HEK293 (cell line): ENCODE results near the gene NEK11.

Experiments
- CTCF ChIA-PET: fragments of 350-600 bp; formaldehyde crosslinking; extraction: SDS; loops from one replicate; lab custom pipeline; 2021; ENCODE audit warnings: antibody characterized with exemption; lab: Yijun Ruan, JAX
- POLR2A ChIA-PET: fragments of 300-600 bp; formaldehyde crosslinking; extraction: SDS; loops from one replicate; lab custom pipeline; 2020; ENCODE audit warnings: antibody characterized with exemption, inconsistent platforms; lab: Yijun Ruan, JAX
- H3K27ac ChIP-seq: fragments of 200-500 bp; sonication (Bioruptor generic); 2 replicates; pipeline ENCODE4 v1.5.1; 2014; ENCODE audit warnings: low read depth, low read length, control low read depth, inconsistent platforms; ENCODE audit errors: extremely low read depth
- H3K36me3 ChIP-seq, 2 experiments: fragments of 200-500 bp in 1 of 2; sonication (Bioruptor generic) in 1 of 2; 1 replicate in 1 of 2; 2 replicates in 1 of 2; pipeline ENCODE4 v1.5.1; 2014 to 2017; ENCODE audit warnings: inconsistent platforms in 2 of 2, low read length in 2 of 2; ENCODE audit not compliant: control insufficient read depth in 2 of 2, insufficient read depth in 1 of 2
- H3K4me1 ChIP-seq: fragments of 200-500 bp; sonication (Bioruptor generic); 2 replicates; pipeline ENCODE4 v1.5.1; 2014; ENCODE audit warnings: mild to moderate bottlenecking, low read length, inconsistent platforms; ENCODE audit not compliant: control insufficient read depth, insufficient read depth
- H3K4me3 ChIP-seq: 2 replicates; pipeline ENCODE4 v1.5.1; 2011; ENCODE audit warnings: low read depth, mild to moderate bottlenecking, control low read depth, low read length, moderate library complexity
- H3K9me3 ChIP-seq: fragments of 200-500 bp; sonication (Bioruptor generic); 2 replicates; pipeline ENCODE4 v1.5.1; 2014; ENCODE audit warnings: low read depth, low read length, inconsistent platforms; ENCODE audit not compliant: control insufficient read depth, insufficient read depth
- IKZF3 ChIP-seq: fragments of 450-650 bp; IDR thresholded peaks from 2 replicates; pipeline ENCODE4 v1.5.0; 2018; ENCODE audit warnings: missing biosample characterization, mild to moderate bottlenecking, missing genetic modification characterization, moderate library complexity
- KLF1 ChIP-seq: fragments of 450-650 bp; formaldehyde crosslinking; IDR thresholded peaks from 2 replicates; pipeline ENCODE4 v1.5.1; 2016; ENCODE audit warnings: missing biosample characterization, missing genetic modification characterization
- KLF9 ChIP-seq: fragments of 450-650 bp; formaldehyde crosslinking; IDR thresholded peaks from 2 replicates; pipeline ENCODE4 v1.5.1; 2016; ENCODE audit warnings: missing biosample characterization, missing genetic modification characterization, low read depth
- MEIS1 ChIP-seq: sonication (generic); formaldehyde crosslinking; IDR thresholded peaks from 2 replicates; pipeline ENCODE4 v1.8.1; 2022; ENCODE audit warnings: missing genetic modification reagents, mild to moderate bottlenecking, borderline replicate concordance
- MZF1 ChIP-seq: fragments of 450-650 bp; formaldehyde crosslinking; IDR thresholded peaks from 2 replicates; pipeline ENCODE4 v1.5.1; 2017; ENCODE audit warnings: missing biosample characterization, missing genetic modification characterization, borderline replicate concordance
- SCRT1 ChIP-seq: fragments of 450-650 bp; formaldehyde crosslinking; IDR thresholded peaks from 2 replicates; pipeline ENCODE4 v1.5.1; 2016; ENCODE audit warnings: missing biosample characterization, missing genetic modification characterization, borderline replicate concordance
- SCRT2 ChIP-seq: fragments of 450-650 bp; formaldehyde crosslinking; IDR thresholded peaks from 2 replicates; pipeline ENCODE4 v1.5.1; 2016; ENCODE audit warnings: missing biosample characterization, missing genetic modification characterization
- SP7 ChIP-seq: fragments of 450-650 bp; formaldehyde crosslinking; IDR thresholded peaks from 2 replicates; pipeline ENCODE4 v1.5.1; 2016; ENCODE audit warnings: missing biosample characterization, missing genetic modification characterization
- YY1 ChIP-seq: fragments of 450-650 bp; formaldehyde crosslinking; IDR thresholded peaks from 2 replicates; pipeline ENCODE4 v1.5.1; 2018; ENCODE audit warnings: missing biosample characterization, missing genetic modification characterization
- ZEB2 ChIP-seq: fragments of 450-650 bp; formaldehyde crosslinking; IDR thresholded peaks from 2 replicates; pipeline ENCODE4 v1.5.1; 2016; ENCODE audit warnings: missing biosample characterization, missing genetic modification characterization
- ZFP41 ChIP-seq: fragments of 450-650 bp; formaldehyde crosslinking; IDR thresholded peaks from 2 replicates; pipeline ENCODE4 v1.5.1; 2016; ENCODE audit warnings: missing biosample characterization, missing genetic modification characterization, borderline replicate concordance
- ZNF132 ChIP-seq: fragments of 450-650 bp; formaldehyde crosslinking; IDR thresholded peaks from 2 replicates; pipeline ENCODE4 v1.5.1; 2017; ENCODE audit warnings: missing biosample characterization, missing genetic modification characterization, borderline replicate concordance
- ZNF211 ChIP-seq: fragments of 450-650 bp; formaldehyde crosslinking; IDR thresholded peaks from 2 replicates; pipeline ENCODE4 v1.5.1; 2016; ENCODE audit warnings: low read depth, missing biosample characterization, missing genetic modification characterization
- ZNF311 ChIP-seq: fragments of 450-650 bp; formaldehyde crosslinking; IDR thresholded peaks from 2 replicates; pipeline ENCODE4 v1.5.1; 2017; ENCODE audit warnings: missing biosample characterization, missing genetic modification characterization, borderline replicate concordance
- ZNF433 ChIP-seq: fragments of 450-650 bp; formaldehyde crosslinking; IDR thresholded peaks from 2 replicates; pipeline ENCODE4 v1.5.1; 2016; ENCODE audit warnings: missing biosample characterization, missing genetic modification characterization, low read depth
- ZNF571 ChIP-seq: fragments of 450-650 bp; formaldehyde crosslinking; IDR thresholded peaks from 2 replicates; pipeline ENCODE4 v1.5.0; 2017; ENCODE audit warnings: missing biosample characterization, missing genetic modification characterization
- ZNF626 ChIP-seq: fragments of 450-650 bp; sonication (Bioruptor Pico); formaldehyde crosslinking; IDR thresholded peaks from 2 replicates; pipeline ENCODE4 v1.5.1; 2018; ENCODE audit warnings: missing biosample characterization, missing genetic modification characterization, inconsistent platforms
- ZNF791 ChIP-seq: fragments of 450-650 bp; formaldehyde crosslinking; IDR thresholded peaks from 2 replicates; pipeline ENCODE4 v1.5.1; 2016; ENCODE audit warnings: missing biosample characterization, missing genetic modification characterization
- ZSCAN23 ChIP-seq: fragments of 450-650 bp; formaldehyde crosslinking; IDR thresholded peaks from 2 replicates; pipeline ENCODE4 v1.5.1; 2016; ENCODE audit warnings: missing biosample characterization, missing genetic modification characterization
- TF ChIP-seq, protein P1 (sequence below): fragments of 450-650 bp; formaldehyde crosslinking; IDR thresholded peaks from 2 replicates; pipeline ENCODE4 v1.5.1; 2016; ENCODE audit warnings: missing biosample characterization, missing genetic modification characterization
- TF ChIP-seq, protein P2 (sequence below): fragments of 450-650 bp; IDR thresholded peaks from 2 replicates; pipeline ENCODE4 v1.5.1; 2018; ENCODE audit warnings: missing biosample characterization, missing genetic modification characterization

NEK11 gene

DNA sequence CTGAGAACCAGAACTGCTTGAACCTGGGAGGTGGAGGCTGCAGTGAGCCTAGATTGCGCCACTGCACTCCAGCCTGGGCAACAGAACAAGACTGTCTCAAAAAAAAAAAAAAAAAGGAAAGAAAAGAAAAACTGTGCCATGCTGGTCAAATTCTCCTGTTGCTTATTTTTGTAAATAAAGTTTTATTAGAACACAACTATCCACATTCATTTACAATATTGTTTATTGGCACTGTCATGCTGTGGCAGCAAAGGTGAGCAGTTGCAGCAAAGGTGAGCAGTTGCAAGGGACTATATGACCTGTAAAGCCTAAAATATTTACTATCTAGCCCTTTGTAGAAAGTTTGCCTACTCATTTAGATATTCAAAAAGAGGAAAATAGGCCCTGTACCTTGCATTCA is 18.4 kb upstream of the NEK11 start (continued):
- TF ChIP-seq, protein P1, sequence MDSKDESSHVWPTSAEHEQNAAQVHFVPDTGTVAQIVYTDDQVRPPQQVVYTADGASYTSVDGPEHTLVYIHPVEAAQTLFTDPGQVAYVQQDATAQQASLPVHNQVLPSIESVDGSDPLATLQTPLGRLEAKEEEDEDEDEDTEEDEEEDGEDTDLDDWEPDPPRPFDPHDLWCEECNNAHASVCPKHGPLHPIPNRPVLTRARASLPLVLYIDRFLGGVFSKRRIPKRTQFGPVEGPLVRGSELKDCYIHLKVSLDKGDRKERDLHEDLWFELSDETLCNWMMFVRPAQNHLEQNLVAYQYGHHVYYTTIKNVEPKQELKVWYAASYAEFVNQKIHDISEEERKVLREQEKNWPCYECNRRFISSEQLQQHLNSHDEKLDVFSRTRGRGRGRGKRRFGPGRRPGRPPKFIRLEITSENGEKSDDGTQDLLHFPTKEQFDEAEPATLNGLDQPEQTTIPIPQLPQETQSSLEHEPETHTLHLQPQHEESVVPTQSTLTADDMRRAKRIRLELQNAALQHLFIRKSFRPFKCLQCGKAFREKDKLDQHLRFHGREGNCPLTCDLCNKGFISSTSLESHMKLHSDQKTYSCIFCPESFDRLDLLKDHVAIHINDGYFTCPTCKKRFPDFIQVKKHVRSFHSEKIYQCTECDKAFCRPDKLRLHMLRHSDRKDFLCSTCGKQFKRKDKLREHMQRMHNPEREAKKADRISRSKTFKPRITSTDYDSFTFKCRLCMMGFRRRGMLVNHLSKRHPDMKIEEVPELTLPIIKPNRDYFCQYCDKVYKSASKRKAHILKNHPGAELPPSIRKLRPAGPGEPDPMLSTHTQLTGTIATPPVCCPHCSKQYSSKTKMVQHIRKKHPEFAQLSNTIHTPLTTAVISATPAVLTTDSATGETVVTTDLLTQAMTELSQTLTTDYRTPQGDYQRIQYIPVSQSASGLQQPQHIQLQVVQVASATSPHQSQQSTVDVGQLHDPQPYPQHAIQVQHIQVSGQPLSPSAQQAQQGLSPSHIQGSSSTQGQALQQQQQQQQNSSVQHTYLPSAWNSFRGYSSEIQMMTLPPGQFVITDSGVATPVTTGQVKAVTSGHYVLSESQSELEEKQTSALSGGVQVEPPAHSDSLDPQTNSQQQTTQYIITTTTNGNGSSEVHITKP (tag by site-specific recombination), result no peak
- TF ChIP-seq ZNF571 (tag by site-specific recombination) (no peak), YY1 (tag by site-specific recombination) (no peak), IKZF3 (tag by site-specific recombination) (no peak), KLF9 (tag by site-specific recombination) (no peak)
- TF ChIP-seq, all 188 proteins: peak for 0

DNA sequence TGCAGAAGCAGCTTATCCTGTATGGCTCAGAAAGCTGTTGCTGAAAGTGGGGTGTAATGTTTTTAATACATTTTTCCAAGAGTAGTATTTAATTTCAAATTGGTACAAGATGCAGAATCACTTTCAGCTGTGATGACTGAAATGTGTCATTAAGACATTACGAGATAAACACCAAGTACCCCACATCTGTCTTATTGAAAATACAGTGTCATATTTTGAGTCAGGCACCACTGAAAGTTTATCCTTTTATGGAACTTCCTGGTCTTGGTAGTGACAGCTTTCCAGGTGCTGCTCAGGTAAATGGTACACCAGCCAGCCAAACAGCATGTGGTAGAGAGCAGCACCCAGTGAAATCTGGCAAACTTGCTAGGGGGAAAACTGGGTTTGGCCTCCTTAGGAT is 17.0 kb upstream of the NEK11 start:
- Histone ChIP-seq H3K36me3 (peaks cover 0 to 59% of the 10 kb centered on the region in 2 experiments; a peak in 2 of 3 replicates), H3K4me3 (no peak overlapping the region)
- TF ChIP-seq ZEB2 (no peak), ZNF433 (no peak), ZNF311 (tag by site-specific recombination) (no peak), ZNF132 (no peak), MZF1 (tag by site-specific recombination) (no peak), ZNF791 (tag by site-specific recombination) (no peak)
- TF ChIP-seq, all 188 proteins: peak for 0
- ChIA-PET POLR2A (no interaction called here), CTCF (interaction anchor here (0.6 kb wide), 1 partner anchor 354 kb away, joined by 4 read pairs; no protein-coding TSS in a partner anchor)
- no peak overlapping the region for H3K27ac ChIP-seq
- no peaks in the 10 kb centered on the region for H3K4me1 ChIP-seq
- no peaks in the 10 kb centered on the region for H3K9me3 ChIP-seq

DNA sequence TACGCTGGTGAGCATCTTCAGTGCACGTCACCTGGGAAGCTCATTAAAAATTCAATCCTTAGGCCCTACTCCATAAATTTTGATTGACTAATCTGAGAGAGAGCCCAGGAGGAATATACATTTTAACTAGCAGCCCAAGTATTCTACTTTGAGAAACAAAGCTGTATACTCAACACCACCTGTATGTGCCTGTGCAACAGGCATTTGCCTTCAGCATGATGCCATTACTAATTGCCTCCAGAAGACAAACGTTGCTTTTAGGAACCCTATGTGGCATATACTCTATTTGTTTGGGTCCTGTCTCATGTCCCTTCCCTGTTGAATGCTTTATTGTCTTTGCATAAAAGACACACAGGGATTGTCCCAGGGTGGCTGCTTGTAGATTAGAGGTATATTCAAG is 7.7 kb upstream of the NEK11 start:
- ChIA-PET CTCF (no interaction called here), POLR2A (no interaction called here)
- peak; percentile 95 for TF ChIP-seq SCRT2 (tag by site-specific recombination)
- no peak for TF ChIP-seq ZSCAN23 (tag by site-specific recombination)
- TF ChIP-seq MEIS1 (CRISPR knock-in tag), result no peak
- no peak for TF ChIP-seq KLF1 (tag by site-specific recombination)
- peak; percentile 81 for TF ChIP-seq SCRT1 (tag by site-specific recombination)
- no peak for TF ChIP-seq ZNF626 (tag by site-specific recombination)
- TF ChIP-seq ZNF211 (tag by site-specific recombination), result no peak
- TF ChIP-seq ZFP41 (tag by site-specific recombination), result no peak
- no peak for TF ChIP-seq SP7
- TF ChIP-seq, protein P2, sequence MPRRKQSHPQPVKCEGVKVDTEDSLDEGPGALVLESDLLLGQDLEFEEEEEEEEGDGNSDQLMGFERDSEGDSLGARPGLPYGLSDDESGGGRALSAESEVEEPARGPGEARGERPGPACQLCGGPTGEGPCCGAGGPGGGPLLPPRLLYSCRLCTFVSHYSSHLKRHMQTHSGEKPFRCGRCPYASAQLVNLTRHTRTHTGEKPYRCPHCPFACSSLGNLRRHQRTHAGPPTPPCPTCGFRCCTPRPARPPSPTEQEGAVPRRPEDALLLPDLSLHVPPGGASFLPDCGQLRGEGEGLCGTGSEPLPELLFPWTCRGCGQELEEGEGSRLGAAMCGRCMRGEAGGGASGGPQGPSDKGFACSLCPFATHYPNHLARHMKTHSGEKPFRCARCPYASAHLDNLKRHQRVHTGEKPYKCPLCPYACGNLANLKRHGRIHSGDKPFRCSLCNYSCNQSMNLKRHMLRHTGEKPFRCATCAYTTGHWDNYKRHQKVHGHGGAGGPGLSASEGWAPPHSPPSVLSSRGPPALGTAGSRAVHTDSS (tag by site-specific recombination), result no peak
- Histone ChIP-seq H3K4me1 (no peaks in the 10 kb centered on the region), H3K9me3 (no peaks in the 10 kb centered on the region), H3K4me3 (no peak overlapping the region), H3K27ac (no peak overlapping the region), H3K36me3 (peaks cover 5 to 58% of the 10 kb centered on the region in 2 experiments; a peak in 1 of 3 replicates)
